ENCODE measurements around the gene TOPAZ1.

Gene TOPAZ1

DNA sequence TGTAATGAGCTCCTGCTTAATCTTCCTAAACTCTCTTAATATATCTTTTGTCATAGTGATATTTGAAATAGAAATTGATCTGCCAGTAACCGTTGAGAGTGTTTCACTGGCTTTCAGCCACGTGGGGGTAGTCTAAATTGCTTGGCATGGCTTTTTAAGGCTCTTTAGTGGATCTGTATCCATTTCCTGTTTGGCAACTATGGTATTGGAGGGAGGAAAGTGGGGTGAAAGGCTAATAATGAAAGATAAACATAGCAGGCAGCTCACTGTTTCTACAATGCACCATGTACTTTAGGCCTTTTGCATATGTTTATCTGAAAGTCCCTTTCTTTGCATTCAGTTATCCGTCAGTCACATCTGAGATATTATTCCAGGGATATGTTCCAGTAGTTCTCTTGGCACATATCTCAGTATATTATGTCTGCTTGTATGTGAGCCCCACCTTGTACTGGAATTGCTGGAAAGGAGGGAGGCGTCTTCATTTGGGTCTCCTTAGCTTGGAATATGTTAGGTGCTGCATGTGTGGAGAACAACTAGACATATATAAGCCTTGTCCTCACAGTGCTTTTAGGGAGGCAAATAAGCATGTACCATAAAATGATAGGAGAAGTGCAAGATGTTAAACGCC is 10.8 kb downstream of the TOPAZ1 start:
- no peak for DNase-seq

DNA sequence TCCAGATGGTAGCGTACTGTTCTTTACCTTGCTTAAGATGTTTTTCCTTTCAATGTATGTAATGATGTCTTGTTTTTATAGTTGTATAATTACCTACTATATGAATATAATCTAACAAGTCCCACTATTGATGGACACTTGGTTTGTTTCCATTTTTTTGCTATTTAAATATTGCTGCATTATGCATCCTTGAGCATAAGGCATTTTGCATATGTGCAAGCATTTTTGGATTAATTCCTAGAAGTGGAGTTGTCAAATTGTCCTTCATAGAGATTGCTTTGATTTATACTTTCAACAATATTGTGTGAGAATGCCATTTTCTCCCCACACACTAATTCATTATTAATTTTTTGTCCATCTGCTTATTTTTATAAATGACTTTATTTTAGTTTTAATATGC is 17.7 kb downstream of the TOPAZ1 start:
- DNase-seq, result no peak

DNA sequence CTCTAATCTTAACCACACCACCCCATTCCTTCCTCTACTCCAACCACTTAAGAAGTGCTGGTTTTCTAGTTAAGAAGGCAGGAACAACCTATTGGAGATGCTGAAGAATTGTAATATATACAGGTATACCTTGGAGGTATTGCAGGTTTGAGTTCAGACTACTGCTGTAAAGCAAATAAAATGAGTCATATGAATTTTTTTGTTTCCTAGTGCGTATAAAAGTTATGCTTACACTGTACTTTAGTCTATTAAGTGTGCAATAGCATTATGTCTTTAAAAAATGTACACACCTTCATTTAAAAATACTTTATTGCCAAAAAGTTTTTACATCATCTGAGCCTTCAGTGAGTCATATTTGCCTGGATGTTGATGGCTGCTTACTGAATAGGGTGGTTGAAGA is 22.5 kb downstream of the TOPAZ1 start:
- no peak for DNase-seq

DNA sequence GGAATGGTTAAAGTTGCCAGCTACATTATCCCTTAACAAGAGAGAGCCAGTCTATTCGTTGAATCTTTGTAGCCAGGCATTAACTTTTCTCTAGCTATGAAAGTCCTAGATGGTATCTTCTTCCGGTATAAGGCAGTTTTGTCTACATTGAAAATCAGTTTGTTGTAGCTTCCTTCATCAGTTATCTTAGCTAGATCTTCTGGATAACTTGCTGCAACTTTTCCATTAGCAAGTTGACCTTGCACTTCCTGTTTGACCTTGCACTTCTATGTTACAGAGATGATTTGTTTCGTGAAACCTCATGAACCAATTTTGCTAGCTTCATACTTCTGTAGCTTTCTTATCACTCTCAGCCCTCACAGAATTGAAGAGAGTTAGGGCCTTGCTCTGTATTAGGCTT is 24.1 kb downstream of the TOPAZ1 start:
- DNase-seq, result no peak

DNA sequence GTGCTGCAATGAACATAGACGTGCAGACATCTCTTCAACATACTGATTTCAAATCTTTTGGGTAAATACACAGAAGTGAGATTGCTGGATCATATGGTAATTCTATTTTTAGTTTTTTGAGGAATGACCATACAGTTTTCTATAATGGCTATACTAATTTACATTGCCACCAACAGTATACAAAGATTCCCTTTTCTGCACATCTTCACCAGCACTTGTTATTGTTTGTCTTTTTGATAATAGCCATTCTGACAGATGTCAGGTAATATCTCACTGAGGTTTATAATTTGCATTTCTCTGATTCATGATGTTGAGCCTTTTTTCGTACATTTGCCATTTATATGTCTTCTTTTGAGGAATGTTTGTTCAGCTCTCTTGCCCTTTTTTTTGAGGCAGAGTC is 30.5 kb downstream of the TOPAZ1 start:
- DNase-seq, result no peak

DNA sequence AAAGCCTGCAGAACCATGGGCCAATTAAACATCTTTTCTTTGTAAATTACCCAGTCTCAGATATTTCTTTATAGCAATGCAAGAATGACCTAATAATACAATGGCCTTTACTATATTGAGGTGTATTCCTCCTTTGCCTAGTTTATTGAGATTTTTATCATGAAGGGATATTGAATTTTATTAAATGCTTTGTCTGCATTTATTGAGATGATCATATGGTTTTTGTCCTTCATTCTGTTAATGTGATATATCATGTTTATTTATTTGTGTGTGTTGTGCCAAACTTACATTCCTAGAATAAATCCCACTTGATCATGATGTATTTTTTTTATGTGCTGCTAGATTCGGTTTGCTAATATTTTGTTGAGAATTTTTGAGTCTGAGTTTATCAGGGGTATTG is 36.2 kb downstream of the TOPAZ1 start:
- no peak for DNase-seq

DNA sequence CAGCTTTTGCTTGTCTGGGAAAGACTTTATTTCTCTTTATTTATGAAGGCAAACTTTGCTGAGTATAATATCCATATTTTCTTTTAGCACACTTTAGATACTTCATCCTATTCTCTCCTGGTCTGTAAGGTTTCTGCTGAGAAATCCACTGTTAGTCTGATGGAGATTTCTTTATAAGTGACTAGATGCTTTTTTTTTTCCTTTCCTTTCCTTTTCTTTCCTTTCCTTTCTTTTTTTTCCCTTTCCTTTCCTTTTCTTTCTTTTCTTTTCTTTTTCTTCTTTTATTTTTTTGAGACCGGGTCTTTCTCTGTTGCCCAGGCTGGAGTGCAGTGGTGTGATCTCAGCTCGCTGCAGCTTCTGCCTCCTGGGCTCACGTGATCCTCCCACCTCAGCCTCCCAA is 38.4 kb downstream of the TOPAZ1 start:
- no peak for DNase-seq

DNA sequence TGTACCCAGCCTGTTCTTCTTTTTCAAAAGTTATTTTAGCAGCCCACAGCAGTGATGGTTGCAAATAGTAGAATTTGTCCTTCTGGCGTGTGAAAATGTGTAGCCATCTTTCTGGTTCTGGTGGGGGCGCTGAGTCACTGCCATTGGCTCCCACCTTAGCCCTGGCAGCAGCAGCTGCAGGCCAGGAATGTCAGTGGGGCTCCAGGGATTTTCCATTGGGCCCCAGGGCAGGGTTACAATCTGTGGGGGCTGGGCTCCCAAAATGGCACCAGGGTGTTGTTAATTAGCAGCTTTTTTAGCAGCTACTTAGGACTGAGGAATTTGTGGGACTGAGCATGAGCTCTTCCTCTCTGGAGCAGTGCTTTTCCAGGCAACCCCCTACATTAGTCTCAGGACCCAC is 38.9 kb downstream of the TOPAZ1 start:
- no peak for DNase-seq

DNA sequence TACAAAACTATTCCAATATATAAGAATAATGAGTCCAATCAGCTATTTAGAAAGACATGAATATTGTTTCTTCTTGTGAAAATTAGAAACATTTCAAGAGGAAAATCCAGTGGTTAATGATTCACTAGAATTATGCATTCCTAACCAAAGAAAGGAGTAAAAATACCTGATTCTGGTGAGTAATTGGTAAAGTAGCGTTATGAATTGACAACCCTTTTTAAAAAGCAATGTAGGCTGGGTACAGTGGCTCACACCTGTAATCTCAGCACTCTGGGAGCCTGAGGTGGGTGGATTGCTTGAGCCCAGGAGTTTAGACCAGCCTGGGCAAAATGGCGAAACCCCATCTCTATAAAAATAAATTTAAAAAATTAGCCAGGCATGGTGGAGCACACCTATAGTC is 43.3 kb downstream of the TOPAZ1 start:
- no peak for DNase-seq

DNA sequence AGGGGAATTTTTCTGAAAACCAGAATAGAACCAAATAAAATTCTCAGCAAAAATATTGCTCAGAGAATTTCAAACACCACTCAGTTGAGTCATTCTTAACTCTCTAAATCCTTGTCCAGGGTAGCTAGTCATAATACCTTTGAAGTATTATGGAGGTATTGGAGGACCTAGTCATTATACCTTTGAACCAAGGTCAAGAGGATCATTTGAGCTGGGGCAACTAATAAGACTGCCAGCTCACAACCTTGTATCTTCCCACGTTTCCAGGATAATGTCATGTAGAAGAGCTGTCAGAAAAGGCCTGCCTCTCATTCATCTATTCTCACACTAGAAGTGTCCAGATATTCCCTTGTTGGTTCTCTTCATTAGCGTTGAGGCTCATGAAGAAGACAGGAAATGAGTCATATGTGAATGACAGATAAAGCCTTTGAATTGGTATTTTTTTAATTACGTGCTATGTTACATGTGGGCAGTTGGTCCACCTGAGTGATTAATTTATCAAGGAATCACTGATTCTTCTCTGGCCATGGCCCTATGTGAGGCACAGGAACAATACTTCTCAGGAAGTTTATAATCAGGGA is 48.3 kb downstream of the TOPAZ1 start:
- no peak for DNase-seq

DNA sequence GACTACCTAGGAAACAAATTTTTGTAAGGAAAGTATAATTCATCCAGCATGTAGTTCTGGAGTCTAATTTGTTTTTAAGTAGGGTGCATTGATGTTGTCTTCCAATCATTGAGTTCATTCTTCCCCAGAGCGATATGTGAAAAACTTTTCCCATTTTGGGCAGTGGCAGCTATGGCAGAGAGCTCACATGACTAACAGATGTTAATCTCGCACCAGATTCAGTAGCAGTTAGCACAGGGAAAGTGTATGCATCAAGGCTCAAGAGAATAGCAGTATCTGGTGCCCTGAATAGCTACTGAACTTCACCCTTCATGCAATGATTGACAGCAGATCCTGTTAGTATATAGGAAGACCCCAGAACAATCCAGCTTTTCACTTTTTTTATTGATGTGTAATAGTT is 50.6 kb downstream of the TOPAZ1 start:
- no peak for DNase-seq

DNA sequence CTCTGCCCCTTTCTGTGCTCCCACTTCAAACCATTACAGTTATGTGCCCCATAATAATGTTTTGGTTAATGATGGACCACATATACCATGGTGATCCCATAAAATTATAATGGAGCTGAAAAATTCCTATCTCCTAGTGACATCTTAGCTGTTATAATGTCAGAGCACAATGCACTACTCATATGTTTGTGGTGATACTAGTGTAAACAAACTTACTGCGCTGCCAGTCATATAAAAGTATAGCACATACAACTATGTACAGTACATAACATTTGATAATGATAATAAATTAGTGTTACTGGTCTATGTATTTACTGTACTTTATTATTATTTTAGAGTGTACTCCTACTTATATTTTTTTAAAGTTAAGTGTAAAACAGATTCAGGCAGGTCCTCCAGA is 51.3 kb downstream of the TOPAZ1 start:
- DNase-seq, result no peak

DNA sequence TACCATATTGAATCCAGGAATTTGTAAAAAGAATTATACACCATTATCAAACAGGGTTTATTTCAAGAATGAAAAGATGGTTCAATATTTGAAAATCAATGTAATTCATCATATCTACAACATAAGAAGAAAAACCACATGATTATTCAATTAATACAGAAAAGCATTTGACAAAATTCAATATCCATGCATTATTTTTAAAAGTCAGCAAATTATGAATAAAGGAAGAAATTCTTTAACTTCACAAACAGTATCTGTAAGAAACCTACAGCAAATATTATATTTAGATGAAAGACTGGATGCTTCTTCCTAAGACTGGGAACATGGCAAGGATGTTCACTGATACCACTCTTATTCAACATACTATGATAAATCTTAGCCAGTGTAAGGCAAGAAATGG is 55.6 kb downstream of the TOPAZ1 start:
- DNase-seq, result no peak

DNA sequence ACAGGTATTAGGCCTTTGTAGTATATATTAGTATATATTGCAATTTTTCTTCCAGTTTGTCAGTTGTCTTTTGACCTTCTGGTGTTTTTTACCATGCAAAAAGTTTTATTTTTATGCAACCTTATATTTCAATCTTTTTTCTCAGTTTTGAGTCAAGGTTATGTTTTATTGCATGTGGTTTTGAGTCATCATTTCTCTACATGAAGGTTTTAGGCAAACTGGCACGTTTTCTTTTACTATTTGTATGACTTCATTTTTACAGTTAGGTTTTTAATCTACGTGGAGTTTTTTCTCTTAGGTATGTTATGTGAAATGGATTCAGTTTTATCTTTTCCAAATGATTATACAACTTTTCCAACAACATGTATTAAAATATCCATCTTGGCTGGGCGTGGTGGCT is 60.1 kb downstream of the TOPAZ1 start:
- peak; percentile 15 for DNase-seq

DNA sequence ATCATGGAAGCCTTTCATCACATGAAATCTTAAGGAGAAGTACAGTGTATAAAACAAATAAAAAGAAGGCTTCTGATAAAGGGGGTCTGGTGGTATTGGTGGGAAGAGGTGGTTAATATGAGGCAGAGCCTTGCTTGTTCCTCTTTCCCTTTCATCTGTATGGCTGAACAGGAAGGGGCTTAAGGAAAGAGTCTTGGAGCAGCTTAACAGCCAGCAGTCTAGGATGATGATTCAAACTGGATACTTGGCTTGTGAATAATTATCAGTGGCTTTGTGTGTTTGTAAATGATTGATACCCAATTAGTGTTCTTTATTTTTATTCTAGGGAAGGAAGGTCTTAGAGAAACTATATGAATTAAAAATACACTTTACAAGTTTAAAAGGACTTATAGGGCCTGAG is 67.8 kb downstream of the TOPAZ1 start:
- DNase-seq, result no peak

DNA sequence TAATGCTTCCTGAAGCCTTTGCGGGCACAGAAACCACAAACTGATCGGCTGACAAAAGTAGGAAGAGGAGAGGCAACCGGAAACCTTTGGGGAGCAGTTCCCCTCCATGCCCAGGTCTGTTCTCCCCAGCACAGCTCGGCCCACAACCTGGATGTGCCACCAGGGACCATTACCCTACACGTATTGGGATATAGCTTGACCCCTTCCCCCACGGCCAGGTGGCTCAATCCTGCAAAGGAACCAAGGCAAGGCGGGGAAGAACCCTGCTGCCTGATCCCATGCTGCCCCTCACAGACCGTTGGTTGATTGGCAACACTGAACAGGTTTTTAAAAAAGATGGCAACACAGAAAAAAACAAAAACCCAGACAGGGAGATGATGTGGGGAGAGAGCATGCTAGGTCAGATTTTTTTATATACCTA is 77.2 kb downstream of the TOPAZ1 start:
- DNase-seq, result no peak

DNA sequence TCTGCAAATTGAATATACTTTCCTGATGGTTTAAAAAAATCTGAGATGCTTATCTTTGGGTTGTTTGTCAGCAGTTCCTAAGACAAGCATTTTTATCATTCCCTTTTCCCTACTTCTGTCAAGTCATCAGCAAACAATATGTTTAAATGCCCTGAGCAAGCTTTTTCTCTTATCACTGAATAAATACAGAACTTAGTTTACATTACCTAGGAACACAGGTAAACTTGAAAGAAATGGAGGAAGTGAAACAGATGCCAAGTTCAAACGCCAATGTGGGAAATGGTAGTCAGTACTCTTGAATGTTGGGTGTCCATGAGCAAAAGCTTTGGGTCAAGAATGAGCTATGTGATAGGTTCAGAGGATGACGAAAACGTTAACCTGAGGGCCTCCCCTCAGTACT is 79.6 kb downstream of the TOPAZ1 start:
- DNase-seq, result no peak

DNA sequence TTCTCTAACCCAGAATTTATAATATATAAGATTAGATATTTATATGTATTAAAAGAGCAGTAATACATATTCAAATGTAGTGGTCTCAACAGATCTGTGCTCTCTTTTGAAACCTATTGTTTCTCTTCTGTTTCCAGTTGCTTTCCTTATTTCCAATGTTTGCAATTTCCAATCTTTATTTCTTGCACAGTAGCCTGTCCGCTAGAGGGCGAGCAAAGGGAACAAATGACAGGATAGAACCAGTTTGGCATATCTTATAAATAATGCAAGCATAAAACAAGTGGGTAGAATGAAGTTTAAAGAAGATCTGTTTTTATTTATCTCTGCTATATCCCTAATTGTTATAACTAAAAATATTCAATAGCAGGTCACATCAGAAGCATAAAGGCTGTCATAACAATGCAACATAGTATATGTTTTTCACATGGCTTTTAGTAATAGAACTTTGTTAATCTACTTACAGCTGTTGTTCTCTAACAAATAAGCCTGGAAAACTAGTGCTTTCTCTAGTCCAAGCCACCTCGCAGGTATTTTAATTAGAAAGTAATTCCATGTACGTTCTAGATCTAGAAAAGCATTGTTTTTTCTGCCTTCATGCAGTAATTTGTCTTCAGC is 81.8 kb downstream of the TOPAZ1 start:
- DNase-seq, result peak; percentile 64

DNA sequence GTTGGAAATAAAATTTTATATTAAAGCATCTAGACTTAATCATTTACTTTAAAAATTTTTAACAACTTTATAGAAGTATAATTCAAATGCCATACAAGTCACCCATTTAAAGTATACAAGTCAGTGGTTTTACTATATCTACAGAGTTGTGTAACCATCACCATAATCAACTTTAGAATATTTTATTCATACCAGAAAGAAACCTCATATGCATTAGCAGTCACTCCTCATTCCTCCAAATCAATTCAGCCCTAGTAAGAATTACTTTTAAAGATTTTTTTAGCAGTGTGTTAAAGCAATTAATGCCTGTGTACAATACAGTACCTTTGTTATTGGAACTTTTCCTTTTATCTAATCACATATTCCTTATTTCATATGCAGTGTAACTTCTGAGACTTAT is 82.9 kb downstream of the TOPAZ1 start:
- DNase-seq, result no peak

DNA sequence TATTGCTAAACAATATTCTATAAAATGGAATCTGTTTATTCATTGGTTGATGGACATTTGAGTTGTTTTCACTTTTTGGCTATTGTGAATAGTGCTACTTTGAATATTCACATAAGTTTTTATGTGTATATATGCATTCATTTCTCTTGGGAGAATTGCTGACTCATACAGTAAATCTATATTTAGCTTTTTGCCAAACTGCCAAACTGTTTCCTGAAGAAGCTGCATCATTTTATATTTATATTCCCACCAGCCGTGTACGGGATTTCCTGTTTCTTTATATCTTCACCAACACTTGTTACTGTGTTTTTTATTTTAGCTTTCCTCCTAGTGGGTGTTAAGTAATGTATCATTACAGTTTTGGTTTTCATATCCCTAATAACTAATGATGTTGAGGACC is 84.3 kb downstream of the TOPAZ1 start:
- DNase-seq, result peak; percentile 11

DNA sequence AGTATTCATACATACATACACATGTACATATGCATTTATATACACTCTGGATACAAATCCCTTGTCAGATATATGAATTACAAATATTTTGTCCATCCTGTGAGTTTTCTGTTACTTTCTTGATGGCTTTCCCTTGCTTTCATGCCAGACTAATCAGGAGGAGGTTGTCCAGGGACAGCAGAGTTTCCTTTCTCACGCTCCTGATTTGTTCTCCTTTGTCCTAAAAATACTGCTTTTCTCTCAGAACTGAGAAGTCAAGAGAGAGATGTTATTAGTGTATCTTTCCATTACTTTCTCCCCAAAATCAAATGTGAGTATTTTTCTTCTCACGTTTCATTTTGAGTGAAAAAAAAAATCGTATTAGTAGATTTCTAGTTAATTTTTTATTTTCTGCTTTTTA is 84.8 kb downstream of the TOPAZ1 start:
- DNase-seq, result no peak

DNA sequence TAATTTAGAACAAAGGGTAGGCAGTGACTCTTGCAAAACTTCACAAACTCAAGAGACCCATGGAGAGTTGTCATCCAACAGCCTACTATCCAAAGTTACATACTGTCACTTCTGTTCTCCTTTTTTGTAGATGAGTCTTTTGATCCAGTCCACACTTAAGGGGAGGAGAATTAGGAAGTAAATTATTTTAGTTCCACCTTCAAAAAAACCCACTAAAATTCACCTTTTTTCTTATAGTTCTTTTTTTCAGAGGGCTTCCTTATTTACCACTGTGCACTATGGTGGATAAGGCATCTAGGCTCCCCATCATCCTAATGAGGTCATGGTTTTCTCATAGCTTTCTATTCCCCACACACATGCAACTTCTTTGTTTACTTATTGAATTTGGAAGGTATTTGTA is 88.3 kb downstream of the TOPAZ1 start:
- DNase-seq, result no peak

DNA sequence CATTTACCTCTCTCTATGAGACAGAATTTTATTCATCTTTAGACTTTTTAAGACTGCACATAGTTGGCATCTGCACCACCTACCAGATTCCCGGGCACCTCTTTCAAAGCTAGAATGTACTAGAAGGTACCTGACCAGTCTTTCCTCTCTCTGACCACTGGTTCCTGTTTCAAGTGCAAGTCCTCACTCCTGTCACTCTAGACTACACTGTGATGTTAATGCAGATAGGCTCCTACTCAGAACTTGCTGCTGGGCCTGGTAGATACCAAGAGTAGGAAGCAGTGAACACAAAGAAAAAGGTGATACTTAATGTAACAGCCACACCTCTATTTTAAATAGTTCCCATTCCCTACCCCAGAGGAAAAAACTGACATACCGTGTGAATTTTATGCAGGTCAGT is 88.8 kb downstream of the TOPAZ1 start:
- DNase-seq, result no peak

DNA sequence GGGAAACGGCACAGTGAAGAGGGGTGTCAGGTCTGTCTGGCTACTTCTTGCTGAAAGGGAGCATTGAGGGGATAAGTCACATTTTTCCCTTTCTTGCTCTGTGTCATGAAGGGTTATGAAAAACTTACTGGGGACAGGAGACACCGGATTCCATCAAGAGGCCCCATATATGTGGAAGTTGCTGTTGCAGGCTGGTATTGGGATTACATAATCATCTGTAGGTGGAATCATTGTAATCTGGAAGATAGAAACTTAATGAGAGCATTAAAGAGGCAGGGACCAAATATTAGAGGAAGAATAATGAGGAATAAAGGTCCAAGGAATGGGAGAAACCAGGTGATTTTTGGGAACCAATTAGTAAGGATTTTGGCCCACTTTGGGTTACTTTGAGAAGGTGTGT is 92.6 kb downstream of the TOPAZ1 start:
- DNase-seq, result no peak

DNA sequence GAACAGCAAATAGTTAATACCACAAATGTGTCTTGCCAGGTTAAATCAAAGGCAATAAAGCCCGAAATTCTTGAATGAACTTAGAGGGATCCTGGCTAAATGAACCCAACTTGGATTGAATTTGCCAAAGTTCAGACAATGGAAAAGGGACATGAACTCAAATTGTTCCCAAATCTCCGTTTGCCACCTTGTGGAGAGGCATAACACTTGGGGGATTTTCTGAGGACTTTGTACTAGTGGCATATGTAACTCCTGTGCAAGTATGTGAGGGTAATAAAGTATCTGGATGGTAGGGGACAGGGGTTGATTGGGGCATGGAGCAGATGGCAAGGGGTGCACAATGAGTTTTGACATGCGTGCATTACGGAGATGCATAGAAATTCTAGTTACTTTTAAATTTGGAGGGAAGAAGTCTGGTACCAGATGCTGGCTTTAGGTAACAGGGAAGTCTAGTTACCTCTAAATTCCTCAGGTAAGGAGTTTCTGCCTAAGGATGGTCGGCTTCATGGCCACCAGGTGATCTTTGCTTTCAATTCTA is 95.6 kb downstream of the TOPAZ1 start:
- DNase-seq, result no peak
